Measurements from ENCODE around the gene PCCA.

- TF ChIP-seq CTCF (IDR thresholded peaks at IDR 0.05; ENCODE audit: borderline replicate concordance, extremely low read depth, low read length, poor library complexity, severe bottlenecking) (no peak), EZH2 (IDR thresholded peaks at IDR 0.05; ENCODE audit: borderline replicate concordance, low read depth, low read length, severe bottlenecking) (no peak)
Measured at GRCh38 chr13:100513171-100513570, 424.3 kb downstream of the PCCA start.

All from DND-41 (cell line).